Bronchial epithelial cell (primary cell): Measurements from ENCODE around the gene ABCC10. TPM values are rescaled to one million over a fixed set of nuclear protein-coding genes. Genes with fewer than 3 reads are reported as not detected.
"Not testable (repeated sequence)": the region's sequence is repeated elsewhere in the genome, so short reads cannot be mapped to it uniquely, and the experiment has no call there.

Experiments
- DNase-seq: peaks from one replicate; pipeline ENCODE4 v3.0.0-alpha.2; 2010; ENCODE audit warnings: low read depth
- FAIRE-seq: peaks from 2 replicates; lab custom pipeline; 2011; peaks lifted over from hg19 to GRCh38; lab: Jason Lieb, UNC
- H3K27me3 ChIP-seq: 2 replicates; pipeline ENCODE4 v1.5.1; 2011; ENCODE audit warnings: low read length; ENCODE audit not compliant: control insufficient read depth, insufficient read depth
- H3K36me3 ChIP-seq: 2 replicates; pipeline ENCODE4 v1.5.1; 2011; ENCODE audit warnings: low read length; ENCODE audit not compliant: control insufficient read depth, insufficient read depth
- H3K4me3 ChIP-seq: 2 replicates; pipeline ENCODE4 v1.5.1; 2011; ENCODE audit warnings: mild to moderate bottlenecking, low read depth, low read length, control low read depth
- CTCF ChIP-seq: IDR thresholded peaks from 2 replicates; pipeline ENCODE4 v1.5.1; 2011; ENCODE audit warnings: mild to moderate bottlenecking, moderate library complexity, low read length, control low read depth, inconsistent platforms; ENCODE audit not compliant: insufficient read depth, severe bottlenecking
- total RNA-seq: library from RNA; depleted of rRNA; stranded (reverse); fragments of >200 nt; gene quantifications from 2 replicates; pipeline ENCODE4 v1.2.1, GENCODE V29; 2014

The ABCC10 gene
- total RNA-seq, 1 donor from 2014 or later, result 9.7 TPM

GRCh38 chr6:43464337-43464736, 37.0 kb downstream of the ABCC10 start:
- FAIRE-seq (no peak), DNase-seq (no peak)
- H3K4me3 ChIP-seq, result no peak overlapping the region
- H3K36me3 ChIP-seq, result no peaks in the 10 kb centered on the region
- TF ChIP-seq CTCF, result no peak
- no peaks in the 10 kb centered on the region for H3K27me3 ChIP-seq

GRCh38 chr6:43465948-43466347, 38.6 kb downstream of the ABCC10 start:
- Histone ChIP-seq H3K27me3 (no peaks in the 10 kb centered on the region), H3K4me3 (no peak overlapping the region), H3K36me3 (no peaks in the 10 kb centered on the region)
- no peak for FAIRE-seq
- DNase-seq, result no peak
- no peak for TF ChIP-seq CTCF

- FAIRE-seq, H3K36me3 ChIP-seq, H3K27me3 ChIP-seq, H3K4me3 ChIP-seq, DNase-seq: not testable (repeated sequence)
These were observed 39.9 kb downstream of the ABCC10 start for GRCh38 chr6:43467265-43467664.

- no peak for FAIRE-seq
- no peak for TF ChIP-seq CTCF
- no peaks in the 10 kb centered on the region for H3K27me3 ChIP-seq
These were observed 40.4 kb downstream of the ABCC10 start for GRCh38 chr6:43467752-43468151.

GRCh38 chr6:43468240-43468639, 40.9 kb downstream of the ABCC10 start:
- DNase-seq, result no peak
- Histone ChIP-seq H3K27me3 (no peaks in the 10 kb centered on the region), H3K4me3 (no peak overlapping the region), H3K36me3 (no peaks in the 10 kb centered on the region)
- no peak for TF ChIP-seq CTCF
- FAIRE-seq, result no peak

More at GRCh38 chr6:43467752-43468151, 40.4 kb downstream of the ABCC10 start:
- Histone ChIP-seq H3K4me3 (no peak overlapping the region), H3K36me3 (no peaks in the 10 kb centered on the region)
- DNase-seq, result no peak

- H3K36me3 ChIP-seq, result no peaks in the 10 kb centered on the region
- no peaks in the 10 kb centered on the region for H3K27me3 ChIP-seq
- no peak overlapping the region for H3K4me3 ChIP-seq
- DNase-seq, result no peak
- peak; percentile 60 for FAIRE-seq
- no peak for TF ChIP-seq CTCF
These were observed 41.7 kb downstream of the ABCC10 start for GRCh38 chr6:43468748-43469681.
